ENCODE data around the gene TENT4A. TPM values are rescaled to one million over a fixed set of nuclear protein-coding genes. Genes with fewer than 3 reads are reported as not detected.

The TENT4A gene
- total RNA-seq, 1 experiment from 2014 or later = 39.3 TPM

DNA sequence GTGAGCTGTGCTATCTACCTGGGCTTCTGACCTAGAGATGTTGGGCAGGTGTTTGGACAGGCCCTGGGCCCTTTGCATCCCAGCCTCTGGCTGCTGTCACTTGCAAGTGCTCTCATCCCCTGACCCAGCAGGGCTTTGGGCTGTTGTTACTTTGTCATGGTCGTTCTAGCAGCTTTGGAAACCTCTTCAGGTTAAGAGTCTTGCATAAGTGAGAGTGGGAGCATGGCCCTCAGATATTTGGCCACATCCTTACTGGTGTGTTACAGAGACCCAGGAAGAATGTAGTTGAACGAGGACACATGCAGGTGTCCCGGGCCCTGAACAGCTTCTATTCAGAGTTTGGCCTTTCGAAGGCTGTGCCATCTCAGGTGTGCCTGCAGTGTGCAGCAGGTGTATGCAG, 4.5 kb downstream of the TENT4A start:
- no peak for TF ChIP-seq EZH2 (IDR thresholded peaks at IDR 0.05; ENCODE audit: low read length, unreplicated experiment)
- no peak for TF ChIP-seq EZH2phosphoT487 (IDR thresholded peaks at IDR 0.05; ENCODE audit: borderline replicate concordance, low read length)
- TF ChIP-seq, protein P1, sequence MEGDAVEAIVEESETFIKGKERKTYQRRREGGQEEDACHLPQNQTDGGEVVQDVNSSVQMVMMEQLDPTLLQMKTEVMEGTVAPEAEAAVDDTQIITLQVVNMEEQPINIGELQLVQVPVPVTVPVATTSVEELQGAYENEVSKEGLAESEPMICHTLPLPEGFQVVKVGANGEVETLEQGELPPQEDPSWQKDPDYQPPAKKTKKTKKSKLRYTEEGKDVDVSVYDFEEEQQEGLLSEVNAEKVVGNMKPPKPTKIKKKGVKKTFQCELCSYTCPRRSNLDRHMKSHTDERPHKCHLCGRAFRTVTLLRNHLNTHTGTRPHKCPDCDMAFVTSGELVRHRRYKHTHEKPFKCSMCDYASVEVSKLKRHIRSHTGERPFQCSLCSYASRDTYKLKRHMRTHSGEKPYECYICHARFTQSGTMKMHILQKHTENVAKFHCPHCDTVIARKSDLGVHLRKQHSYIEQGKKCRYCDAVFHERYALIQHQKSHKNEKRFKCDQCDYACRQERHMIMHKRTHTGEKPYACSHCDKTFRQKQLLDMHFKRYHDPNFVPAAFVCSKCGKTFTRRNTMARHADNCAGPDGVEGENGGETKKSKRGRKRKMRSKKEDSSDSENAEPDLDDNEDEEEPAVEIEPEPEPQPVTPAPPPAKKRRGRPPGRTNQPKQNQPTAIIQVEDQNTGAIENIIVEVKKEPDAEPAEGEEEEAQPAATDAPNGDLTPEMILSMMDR (conservative IDR thresholded peaks at IDR 0.05; ENCODE audit: low read depth, low read length) = no peak
- H3K4me3 ChIP-seq (ENCODE audit: low read length) = peak overlapping the region; percentile 87; the same call in 1 of the 2 replicates
- ATAC-seq = no peak
- peaks cover 32% of the 10 kb centered on the region for H3K4me1 ChIP-seq (ENCODE audit: insufficient read depth, low read length)
- ChIA-PET POLR2A (ENCODE audit: unreplicated experiment) (no interaction called here), CTCF (no interaction called here)
- H3K4me2 ChIP-seq (ENCODE audit: low read length) = peak overlapping the region; percentile 84
- no peaks in the 10 kb centered on the region for H3K9me2 ChIP-seq (replicated peaks; ENCODE audit: low read length)
- no TSS peak for BruUV-seq (replicated peaks)
- peaks cover 85% of the 10 kb centered on the region for H3K79me2 ChIP-seq (ENCODE audit: low read length)
- H2AFZ ChIP-seq (ENCODE audit: low read length) = no peak overlapping the region
- no peak for DNase-seq
- peaks cover 16% of the 10 kb centered on the region for H3K36me3 ChIP-seq (ENCODE audit: low read depth, low read length)
- no peak overlapping the region for H3K9ac ChIP-seq (ENCODE audit: low read length)
- no peak overlapping the region for H3K27ac ChIP-seq (ENCODE audit: low read length)
- no peaks in the 10 kb centered on the region for H3K9me3 ChIP-seq (ENCODE audit: low read length)
- no peaks in the 10 kb centered on the region for H3F3A ChIP-seq (ENCODE audit: low read length, unreplicated experiment)
- H4K20me1 ChIP-seq (ENCODE audit: low read length) = peaks cover 71% of the 10 kb centered on the region
- intact Hi-C loops (cut with micrococcal nuclease) = no loop called here
- H3K27me3 ChIP-seq (ENCODE audit: low read length) = no peaks in the 10 kb centered on the region

DNA sequence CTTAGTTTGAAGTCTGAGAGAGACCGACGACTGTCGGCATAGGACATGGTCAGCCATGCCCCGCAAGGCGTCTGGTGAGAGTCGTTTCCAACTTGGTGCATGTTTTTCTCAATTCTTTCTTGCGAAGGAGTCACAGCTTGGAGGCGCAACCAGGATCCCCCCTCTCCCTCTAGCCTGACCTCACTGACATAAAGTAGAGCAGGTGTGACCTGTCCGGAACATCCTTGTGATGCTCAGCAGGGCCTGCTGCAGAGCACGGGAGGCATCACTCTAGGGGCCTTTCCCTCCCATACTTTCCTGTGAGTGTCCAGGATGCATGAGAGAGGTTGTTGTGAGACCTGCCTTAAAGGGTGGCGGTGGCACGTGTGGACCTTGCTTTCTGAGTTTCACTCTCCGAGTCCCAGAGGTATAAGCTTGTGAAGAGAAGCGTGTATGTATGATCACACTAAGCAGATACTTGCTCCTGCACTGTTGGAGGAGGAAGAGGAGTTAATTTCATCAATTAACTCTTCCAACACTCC, 5.0 kb downstream of the TENT4A start:
- Histone ChIP-seq H3F3A (ENCODE audit: low read length, unreplicated experiment) (no peaks in the 10 kb centered on the region), H3K4me2 (ENCODE audit: low read length) (0 out of 2 replicates have a peak overlapping the region, but pooled peaks have one; percentile 84), H3K27ac (ENCODE audit: low read length) (no peak overlapping the region), H3K27me3 (ENCODE audit: low read length) (no peaks in the 10 kb centered on the region), H4K20me1 (ENCODE audit: low read length) (peaks cover 74% of the 10 kb centered on the region), H2AFZ (ENCODE audit: low read length) (no peak overlapping the region), H3K36me3 (ENCODE audit: low read depth, low read length) (peaks cover 19% of the 10 kb centered on the region), H3K9me3 (ENCODE audit: low read length) (no peaks in the 10 kb centered on the region), H3K79me2 (ENCODE audit: low read length) (peaks cover 91% of the 10 kb centered on the region), H3K4me1 (ENCODE audit: insufficient read depth, low read length) (peaks cover 32% of the 10 kb centered on the region), H3K4me3 (ENCODE audit: low read length) (no peak overlapping the region), H3K9me2 (replicated peaks; ENCODE audit: low read length) (no peaks in the 10 kb centered on the region), H3K9ac (ENCODE audit: low read length) (no peak overlapping the region)
- TF ChIP-seq, protein P1 (conservative IDR thresholded peaks at IDR 0.05; ENCODE audit: low read depth, low read length) = no peak
- no peak for TF ChIP-seq EZH2phosphoT487 (IDR thresholded peaks at IDR 0.05; ENCODE audit: borderline replicate concordance, low read length)
- no peak for TF ChIP-seq EZH2 (IDR thresholded peaks at IDR 0.05; ENCODE audit: low read length, unreplicated experiment)
- ATAC-seq (no peak), DNase-seq (no peak)
- ChIA-PET POLR2A (ENCODE audit: unreplicated experiment) (no interaction called here), CTCF (no interaction called here)
- intact Hi-C loops (cut with micrococcal nuclease) = no loop called here
- no TSS peak for BruUV-seq (replicated peaks)

DNA sequence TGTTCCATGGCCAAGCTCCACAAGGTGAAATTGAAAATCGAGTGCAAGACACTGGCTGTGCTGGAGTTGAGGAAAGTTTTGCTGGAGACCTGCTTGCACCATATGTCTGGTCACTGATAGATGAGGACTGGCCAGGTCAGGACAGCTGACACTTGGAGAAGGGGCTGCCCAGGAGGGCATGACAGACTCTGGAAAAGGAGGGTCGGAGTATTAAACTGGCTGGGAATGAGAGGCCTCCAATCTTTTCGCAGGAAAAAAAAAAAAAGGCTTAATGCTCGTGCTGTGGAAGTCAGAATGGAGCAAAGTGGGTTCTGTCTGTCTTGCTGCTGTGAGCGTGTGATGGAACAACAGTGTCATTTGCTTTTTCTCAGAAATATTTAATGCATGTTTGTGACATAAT, 5.5 kb downstream of the TENT4A start:
- Histone ChIP-seq H3K9me3 (ENCODE audit: low read length) (no peaks in the 10 kb centered on the region), H3K9ac (ENCODE audit: low read length) (no peak overlapping the region), H3K36me3 (ENCODE audit: low read depth, low read length) (peaks cover 19% of the 10 kb centered on the region), H3F3A (ENCODE audit: low read length, unreplicated experiment) (no peaks in the 10 kb centered on the region), H3K4me1 (ENCODE audit: insufficient read depth, low read length) (peaks cover 32% of the 10 kb centered on the region), H3K27ac (ENCODE audit: low read length) (no peak overlapping the region), H3K4me2 (ENCODE audit: low read length) (no peak overlapping the region), H4K20me1 (ENCODE audit: low read length) (peaks cover 79% of the 10 kb centered on the region), H2AFZ (ENCODE audit: low read length) (no peak overlapping the region), H3K9me2 (replicated peaks; ENCODE audit: low read length) (no peaks in the 10 kb centered on the region), H3K79me2 (ENCODE audit: low read length) (peaks cover 96% of the 10 kb centered on the region), H3K27me3 (ENCODE audit: low read length) (no peaks in the 10 kb centered on the region), H3K4me3 (ENCODE audit: low read length) (no peak overlapping the region)
- ChIA-PET CTCF (no interaction called here), POLR2A (ENCODE audit: unreplicated experiment) (no interaction called here)
- no TSS peak for BruUV-seq (replicated peaks)
- intact Hi-C loops (cut with micrococcal nuclease) = no loop called here
- no peak for TF ChIP-seq EZH2 (IDR thresholded peaks at IDR 0.05; ENCODE audit: low read length, unreplicated experiment)
- no peak for TF ChIP-seq EZH2phosphoT487 (IDR thresholded peaks at IDR 0.05; ENCODE audit: borderline replicate concordance, low read length)
- TF ChIP-seq, protein P1 (conservative IDR thresholded peaks at IDR 0.05; ENCODE audit: low read depth, low read length) = no peak
- DNase-seq = no peak
- no peak for ATAC-seq

Measured in PC-3 (cell line).